BLaER1 (cell line): Measurements from ENCODE around the gene NKX2-3.

ENCODE experiments used
- H3K27ac ChIP-seq: shearing (Covaris generic); formaldehyde crosslinking; 2 replicates; pipeline ENCODE4 v1.8.1; 2022
- H3K27me3 ChIP-seq: shearing (Covaris generic); formaldehyde crosslinking; 2 replicates; pipeline ENCODE4 v1.8.1; 2022
- H3K36me3 ChIP-seq: shearing (Covaris generic); formaldehyde crosslinking; 2 replicates; pipeline ENCODE4 v1.8.1; 2022
- H3K4me1 ChIP-seq: shearing (Covaris generic); formaldehyde crosslinking; 2 replicates; pipeline ENCODE4 v1.8.1; 2022
- H3K4me2 ChIP-seq: shearing (Covaris generic); formaldehyde crosslinking; 2 replicates; pipeline ENCODE4 v1.8.1; 2022
- H3K4me3 ChIP-seq: shearing (Covaris generic); formaldehyde crosslinking; 2 replicates; pipeline ENCODE4 v1.8.1; 2022
- H3K9ac ChIP-seq: shearing (Covaris generic); formaldehyde crosslinking; 2 replicates; pipeline ENCODE4 v1.8.1; 2022
- H3K9me3 ChIP-seq: shearing (Covaris generic); formaldehyde crosslinking; 2 replicates; pipeline ENCODE4 v1.8.1; 2022
- H4K20me1 ChIP-seq: shearing (Covaris generic); formaldehyde crosslinking; 2 replicates; pipeline ENCODE4 v1.8.1; 2022
- Cebpa-rat ChIP-seq: shearing (Covaris generic); IDR thresholded peaks from 2 replicates; pipeline ENCODE4 v1.8.1; 2022

The NKX2-3 gene

GRCh38 chr10:99579971-99580370 lies 47.2 kb downstream of the NKX2-3 start:
- H3K9me3 ChIP-seq = no peaks in the 10 kb centered on the region
- H3K36me3 ChIP-seq = no peaks in the 10 kb centered on the region
- H4K20me1 ChIP-seq = no peaks in the 10 kb centered on the region
- no peak overlapping the region for H3K27ac ChIP-seq
- no peak overlapping the region for H3K9ac ChIP-seq
- H3K4me3 ChIP-seq = no peak overlapping the region
- H3K4me2 ChIP-seq = no peak overlapping the region
- peaks cover 24% of the 10 kb centered on the region for H3K4me1 ChIP-seq
- H3K27me3 ChIP-seq = no peaks in the 10 kb centered on the region
- TF ChIP-seq Cebpa-rat = no peak

GRCh38 chr10:99582255-99582770 lies 49.6 kb downstream of the NKX2-3 start:
- Histone ChIP-seq H3K36me3 (no peaks in the 10 kb centered on the region), H3K27me3 (no peaks in the 10 kb centered on the region), H3K9me3 (no peaks in the 10 kb centered on the region), H3K4me1 (peaks cover 6% of the 10 kb centered on the region), H3K27ac (no peak overlapping the region), H3K9ac (no peak overlapping the region), H3K4me3 (no peak overlapping the region), H3K4me2 (no peak overlapping the region), H4K20me1 (no peaks in the 10 kb centered on the region)
- TF ChIP-seq Cebpa-rat = no peak

GRCh38 chr10:99583687-99584086 lies 50.9 kb downstream of the NKX2-3 start:
- Histone ChIP-seq H3K27me3 (no peaks in the 10 kb centered on the region), H3K4me3 (no peak overlapping the region), H3K9ac (no peak overlapping the region), H3K4me1 (no peaks in the 10 kb centered on the region), H3K27ac (no peak overlapping the region), H3K36me3 (no peaks in the 10 kb centered on the region), H3K9me3 (no peaks in the 10 kb centered on the region), H3K4me2 (no peak overlapping the region), H4K20me1 (no peaks in the 10 kb centered on the region)
- no peak for TF ChIP-seq Cebpa-rat
